Measurements from ENCODE around the gene PHC2.

PHC2 gene

DNA sequence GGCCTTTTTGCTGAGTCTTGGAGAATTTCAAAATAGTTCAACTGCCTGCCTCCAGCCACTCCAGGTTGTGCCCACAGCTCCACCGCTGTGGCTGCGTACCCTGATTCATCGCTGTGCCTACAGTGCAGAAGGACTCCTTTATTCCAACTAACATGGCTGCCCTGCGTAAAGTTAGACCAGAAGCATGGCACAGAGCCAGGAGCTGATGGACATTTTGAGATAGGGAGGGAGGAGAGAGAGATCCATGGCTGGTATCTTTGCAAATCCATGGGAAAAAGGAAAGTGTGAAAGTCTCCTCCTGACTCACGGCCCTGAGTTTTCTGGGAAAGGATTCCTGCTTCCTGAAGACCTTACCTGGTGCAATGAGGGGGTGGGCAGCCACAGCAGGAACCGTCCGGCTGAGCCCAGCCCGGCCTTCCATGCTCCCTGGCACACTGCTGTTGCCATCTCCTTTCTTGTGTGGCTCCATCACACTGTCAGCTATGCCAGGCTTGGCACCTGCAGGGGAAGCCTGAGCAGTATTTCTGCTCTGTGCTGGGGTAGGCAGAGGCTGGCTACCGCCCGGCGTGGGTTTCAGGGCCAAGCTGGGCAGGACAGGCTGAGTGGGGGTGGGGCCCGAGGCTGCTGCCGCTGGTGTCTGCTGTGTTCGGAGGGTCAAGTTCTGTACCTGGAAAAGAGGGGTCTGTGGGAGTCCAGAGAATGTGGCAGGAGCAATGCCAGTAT, 64.0 kb downstream of the PHC2 start:
- no peak for DNase-seq

DNA sequence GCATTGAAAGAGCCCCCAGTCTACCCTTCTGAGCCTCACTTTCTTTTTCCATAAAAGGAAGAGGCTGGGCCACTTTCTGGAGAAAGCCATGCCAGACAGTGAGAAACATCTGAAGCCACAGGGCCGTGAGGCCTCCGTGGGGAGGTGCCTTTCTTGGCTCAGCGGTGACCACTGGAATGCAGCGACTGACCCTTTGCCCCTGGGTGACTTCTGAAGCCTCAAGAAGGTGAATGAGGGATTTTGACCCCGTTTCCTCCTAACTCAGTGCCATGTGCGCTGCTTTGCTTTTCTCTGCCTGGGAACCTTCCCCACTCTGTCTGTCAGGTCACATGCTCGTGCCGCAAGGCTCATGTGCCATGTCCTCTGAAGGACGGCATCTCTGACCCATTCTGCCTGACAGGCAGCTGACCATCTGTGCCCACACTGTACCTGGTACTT, 65.3 kb downstream of the PHC2 start:
- DNase-seq, result no peak

DNA sequence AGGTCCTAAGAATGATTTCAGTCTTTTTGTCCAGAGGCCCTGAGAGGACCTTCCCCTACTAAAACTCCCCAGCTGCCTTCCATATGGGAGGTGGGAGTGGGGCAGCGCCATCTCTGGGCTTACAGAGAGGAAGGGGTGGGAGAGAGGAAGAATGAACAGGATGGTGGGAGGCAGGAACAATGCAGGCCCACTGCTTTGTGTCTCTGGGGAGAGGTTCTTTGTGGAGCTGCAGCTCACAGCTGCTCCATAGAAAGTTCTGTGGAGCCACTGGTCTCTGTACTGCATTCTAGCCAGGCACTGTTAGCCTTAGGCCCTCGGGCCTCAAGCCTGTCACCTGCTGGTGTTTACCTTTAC, 66.4 kb downstream of the PHC2 start:
- DNase-seq, result peak; percentile 75

DNA sequence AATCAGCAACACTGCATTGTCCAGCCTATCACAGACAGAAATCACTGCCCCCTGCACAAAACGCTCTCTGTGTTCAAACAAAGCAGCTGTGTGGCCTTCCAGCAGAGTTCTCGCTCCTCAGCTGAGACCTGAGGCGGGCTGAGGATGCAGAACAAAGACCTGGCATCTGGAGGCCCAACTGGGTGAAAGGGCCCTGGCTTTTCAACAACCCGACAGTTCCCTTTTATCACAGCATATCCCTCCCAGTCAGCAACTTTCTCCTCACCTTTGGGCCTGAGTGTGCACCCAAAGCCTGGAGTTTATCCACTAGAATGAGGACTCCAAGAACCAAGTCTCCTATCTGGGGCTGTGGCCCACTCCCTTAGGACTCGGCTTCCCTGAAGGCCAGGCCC, 67.4 kb downstream of the PHC2 start:
- no peak for DNase-seq

DNA sequence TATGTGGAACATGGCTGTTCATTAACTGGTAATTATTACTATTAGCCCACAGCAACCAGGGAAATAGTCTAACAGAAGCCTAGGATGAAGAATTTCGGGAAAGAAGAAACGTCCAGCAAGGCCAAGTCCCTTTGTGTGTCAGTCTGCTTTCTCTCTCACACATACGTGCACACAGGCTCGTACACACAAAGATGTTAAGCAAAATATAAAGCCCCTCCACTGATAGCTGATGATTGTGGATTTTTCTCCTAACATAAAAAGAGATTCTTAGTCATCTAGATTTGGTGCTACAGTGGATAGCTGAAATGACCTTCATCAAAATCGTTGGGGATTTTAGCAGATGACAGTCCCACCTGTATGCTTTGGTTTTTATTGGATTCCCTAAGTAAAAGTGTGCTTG, 67.9 kb downstream of the PHC2 start:
- no peak for DNase-seq

DNA sequence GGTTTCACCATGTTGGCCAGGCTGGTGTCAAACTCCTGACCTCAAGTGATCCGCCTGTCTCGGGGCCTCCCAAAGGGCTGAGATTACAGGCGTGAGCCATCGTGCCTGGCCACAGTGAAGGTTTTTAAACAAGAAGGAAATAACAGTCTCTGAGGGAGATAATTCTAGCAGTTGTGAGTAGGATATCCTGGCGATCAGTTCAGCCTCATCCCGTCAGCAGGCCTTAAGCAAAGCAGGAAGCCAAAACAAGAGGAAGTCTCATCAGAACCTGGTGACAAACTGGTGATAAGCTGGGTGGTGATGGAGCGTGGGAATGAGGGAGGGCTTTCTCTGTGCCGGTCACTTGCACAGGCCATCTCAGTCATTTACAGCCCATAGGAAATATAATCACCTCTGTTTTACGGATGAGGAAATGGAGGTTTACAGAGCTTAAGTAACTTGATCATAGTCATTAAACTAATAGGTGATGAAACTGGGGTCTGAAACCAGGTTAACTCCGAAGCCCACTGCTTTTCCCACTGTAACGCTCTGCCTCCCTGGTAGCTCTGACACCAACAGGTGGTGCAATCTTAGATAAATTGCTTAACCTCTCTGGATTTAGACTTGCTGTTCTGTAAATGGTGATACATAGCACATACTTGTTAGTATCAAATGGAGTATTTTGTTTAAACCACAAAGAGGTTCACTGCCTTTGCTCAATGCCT, 69.2 kb downstream of the PHC2 start:
- no peak for DNase-seq

DNA sequence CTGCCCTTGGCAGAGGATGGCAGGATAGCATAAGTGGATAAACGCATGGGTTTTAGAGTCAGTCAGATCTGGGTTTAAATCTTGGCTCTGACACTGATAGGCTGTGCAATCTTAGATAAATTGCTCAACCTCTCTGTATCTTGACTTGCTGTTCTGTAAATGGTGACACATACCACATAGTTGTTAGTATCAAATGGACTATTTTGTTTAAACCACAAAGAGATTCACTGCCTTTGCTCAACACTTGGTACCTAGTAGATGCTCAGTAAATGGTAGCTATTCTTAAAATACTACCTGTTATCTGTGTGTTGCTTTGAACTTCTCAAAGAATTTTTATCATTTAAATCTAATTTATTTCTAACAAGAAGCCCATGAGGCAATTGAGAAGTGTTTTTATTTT, 70.5 kb downstream of the PHC2 start:
- DNase-seq, result no peak

DNA sequence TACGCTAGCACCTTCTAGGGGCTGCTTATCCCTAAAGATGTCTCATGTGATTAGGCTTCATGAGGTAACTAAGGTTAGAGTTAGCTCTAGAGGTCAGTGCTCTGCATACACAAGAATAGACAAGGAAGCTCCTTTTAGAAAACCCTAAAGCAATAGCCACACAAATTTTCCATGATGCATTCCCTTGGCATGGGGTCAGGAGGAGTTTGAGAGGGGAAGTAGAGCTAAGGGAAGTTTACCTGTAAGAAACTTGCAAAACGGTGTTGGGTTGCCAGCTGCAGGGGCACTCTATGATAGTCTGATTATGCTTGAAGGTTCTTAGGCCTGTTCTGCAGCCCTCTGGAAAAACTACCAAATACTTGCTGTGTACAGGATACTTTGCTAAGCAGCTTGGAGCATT, 71.0 kb downstream of the PHC2 start:
- no peak for DNase-seq

DNA sequence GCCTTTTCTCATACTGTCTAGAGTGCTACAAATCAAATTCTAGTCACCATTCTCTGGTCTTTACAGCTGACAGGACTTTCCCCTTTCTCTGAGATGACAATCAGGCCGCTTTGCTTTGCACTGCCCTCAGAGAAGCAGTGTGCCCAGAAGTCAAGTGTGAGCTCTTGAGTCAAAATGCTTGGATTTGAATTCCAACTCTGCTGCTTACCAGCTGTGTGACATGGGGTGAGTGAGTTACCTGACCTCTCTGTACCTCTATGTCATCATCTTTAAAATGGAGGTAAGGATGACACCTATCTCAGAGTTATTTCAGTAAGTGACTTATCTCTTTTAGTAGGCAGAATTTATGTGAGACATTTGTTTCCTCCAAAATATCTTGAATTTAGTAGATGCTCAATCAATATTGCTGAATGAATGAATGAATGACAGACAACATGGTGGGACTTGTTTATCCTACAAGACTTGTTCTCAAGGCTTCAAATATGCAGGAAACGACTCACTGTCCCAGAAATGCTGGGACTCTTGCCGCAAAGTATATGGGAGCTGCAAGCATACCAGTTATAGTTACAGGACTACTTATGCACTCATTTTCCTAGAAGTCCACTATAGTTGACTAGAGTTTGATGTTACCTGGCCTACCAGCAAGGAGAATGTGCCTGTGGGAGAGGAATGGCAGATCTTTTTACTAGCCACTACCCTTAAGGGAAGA, 71.9 kb downstream of the PHC2 start:
- no peak for DNase-seq

DNA sequence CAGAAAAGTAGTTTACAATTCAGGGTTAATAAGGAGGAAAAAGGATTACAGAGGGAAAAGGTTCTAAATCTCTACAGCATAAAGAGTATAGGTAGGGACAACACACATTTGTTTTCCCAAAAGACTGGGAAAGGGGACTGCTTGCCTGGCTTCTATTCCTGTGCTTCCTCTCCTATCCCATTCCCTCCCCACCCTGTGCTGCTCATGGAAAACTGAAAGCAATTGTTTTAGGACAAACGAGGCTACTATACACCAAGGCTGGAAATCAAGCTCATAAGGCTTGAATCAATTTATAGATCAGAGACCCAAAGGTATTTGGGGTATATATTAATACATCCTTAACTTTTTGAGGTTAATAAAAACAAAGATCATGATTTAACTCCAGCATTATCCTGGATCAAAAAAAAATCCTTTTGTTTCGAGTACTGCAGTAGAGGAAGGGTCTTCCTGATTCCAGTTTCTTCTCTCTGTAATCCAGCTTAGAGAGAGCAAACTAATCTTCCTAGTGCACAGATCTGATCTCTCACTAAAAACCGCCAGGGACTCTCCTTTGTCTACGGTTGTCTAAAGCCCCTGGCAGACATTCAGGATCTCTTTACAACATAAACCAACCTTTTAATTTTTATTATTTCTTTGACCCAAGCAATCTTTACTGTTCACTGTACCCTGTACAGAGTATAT, 72.6 kb downstream of the PHC2 start:
- no peak for DNase-seq

DNA sequence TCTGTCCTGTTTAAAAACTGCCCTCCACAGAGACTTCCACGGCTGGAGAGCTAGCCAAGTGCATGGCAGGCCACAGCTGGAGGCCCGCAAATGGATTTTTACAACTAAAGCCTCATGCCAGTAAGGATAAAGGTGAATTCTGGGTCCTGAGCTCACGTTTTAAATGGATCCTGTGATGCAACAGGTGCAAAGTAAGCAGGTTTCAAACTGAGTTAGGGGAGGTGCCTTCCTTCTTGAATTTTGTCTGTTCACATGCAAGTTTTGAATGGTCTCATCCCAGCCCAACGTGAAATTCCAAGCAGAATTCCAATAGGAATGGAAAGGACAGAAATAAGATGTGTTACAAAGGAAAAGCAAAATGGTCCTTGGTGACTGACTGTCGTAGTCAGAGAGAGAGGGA, 73.8 kb downstream of the PHC2 start:
- DNase-seq, result no peak

DNA sequence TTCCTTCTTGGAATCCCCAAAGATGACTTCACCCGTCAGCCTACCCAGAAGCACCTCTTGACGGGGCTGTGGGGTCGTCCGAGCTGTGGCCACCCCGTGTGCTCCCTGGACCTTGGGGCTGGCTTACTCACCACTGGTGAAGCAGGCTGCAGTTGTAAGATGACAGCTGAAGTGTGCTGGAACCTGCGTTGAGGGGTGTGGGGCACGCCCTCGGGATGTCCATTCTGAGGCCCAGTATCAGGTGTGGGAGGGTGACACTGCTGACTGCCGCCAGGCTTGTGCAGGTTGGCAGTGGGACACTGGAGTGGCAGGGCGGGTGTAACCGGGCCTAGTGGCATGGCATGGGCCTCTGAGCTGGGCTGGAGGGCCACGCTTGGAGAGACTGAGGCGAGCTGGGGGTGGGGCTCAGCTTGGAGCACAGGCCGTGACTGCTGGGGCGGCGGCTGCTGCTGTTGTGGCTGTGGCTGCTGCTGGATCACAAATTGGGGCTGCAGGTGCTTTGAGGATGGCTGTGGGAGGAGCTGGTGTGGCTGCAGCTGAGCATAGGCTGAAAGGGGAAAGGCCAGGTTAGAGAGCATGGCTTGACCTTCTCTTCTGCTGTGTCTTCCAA, 76.1 kb downstream of the PHC2 start:
- no peak for DNase-seq

DNA sequence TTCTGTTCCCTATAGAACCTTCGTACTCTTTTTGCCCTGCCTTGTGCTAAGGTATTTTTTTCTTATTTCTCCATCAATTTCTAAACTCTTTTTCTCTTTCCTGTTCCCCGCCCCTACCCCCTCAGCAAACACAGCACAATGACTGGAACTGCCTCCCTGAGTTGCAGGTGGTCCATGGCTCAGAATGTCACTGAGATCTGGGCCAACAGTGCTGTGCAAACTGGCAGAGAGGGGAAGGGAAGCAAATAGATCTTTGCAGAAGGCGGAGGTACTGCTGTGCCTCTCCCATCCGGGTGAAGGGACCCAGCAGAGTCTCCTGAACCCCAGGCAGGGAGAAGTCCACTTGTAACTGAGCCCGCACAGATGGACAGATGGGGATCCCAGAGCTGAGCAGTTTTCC, 77.4 kb downstream of the PHC2 start:
- no peak for DNase-seq

DNA sequence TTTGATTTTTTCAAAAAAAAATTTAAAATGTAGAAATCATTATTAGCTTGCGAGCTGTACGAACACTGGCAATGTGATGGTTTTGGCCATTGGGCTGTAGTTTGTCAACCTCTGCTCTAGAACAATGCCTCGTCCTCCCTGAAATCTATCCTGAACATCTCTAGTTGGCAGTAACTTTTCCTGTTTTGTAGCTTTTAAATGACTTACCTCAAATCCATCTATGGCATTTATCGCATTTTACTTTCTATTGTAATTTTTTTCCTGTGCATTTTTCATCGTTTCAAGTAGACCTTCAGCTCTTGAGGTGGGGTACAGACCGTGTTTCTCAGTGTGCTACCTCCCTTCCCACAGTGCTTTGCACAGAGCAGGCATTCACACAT, 79.6 kb downstream of the PHC2 start:
- DNase-seq, result no peak

DNA sequence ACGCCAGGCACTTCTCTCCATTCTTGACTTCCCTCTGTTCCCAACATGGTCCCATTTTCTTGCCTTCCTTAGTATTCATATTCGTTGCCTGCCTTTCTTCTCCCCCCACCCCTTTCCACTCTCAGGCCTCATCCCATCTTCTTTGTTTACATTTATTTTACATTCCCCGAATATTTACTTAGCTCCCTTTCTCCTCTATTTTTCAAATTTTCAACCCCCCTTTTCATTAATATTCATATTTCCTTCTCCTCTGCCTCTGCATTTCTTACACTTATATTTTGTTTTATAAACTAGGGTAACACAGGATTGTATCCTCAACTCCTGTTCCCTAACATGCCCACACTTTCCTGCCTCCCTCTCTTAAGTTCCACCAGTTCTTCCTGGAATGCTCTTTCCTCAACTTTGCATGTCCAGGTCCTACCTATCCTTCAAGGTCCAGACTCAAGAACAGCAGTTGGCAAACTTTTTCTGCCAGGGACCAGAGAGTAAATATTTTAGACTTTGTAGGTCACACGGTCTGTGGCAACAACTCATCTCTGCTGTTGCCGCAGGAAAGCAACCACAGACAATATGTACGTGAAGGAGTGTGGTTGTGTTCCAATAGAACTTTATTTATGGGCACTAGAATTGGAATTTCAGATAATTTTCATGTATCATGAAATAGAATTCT, 80.1 kb downstream of the PHC2 start:
- DNase-seq, result no peak

DNA sequence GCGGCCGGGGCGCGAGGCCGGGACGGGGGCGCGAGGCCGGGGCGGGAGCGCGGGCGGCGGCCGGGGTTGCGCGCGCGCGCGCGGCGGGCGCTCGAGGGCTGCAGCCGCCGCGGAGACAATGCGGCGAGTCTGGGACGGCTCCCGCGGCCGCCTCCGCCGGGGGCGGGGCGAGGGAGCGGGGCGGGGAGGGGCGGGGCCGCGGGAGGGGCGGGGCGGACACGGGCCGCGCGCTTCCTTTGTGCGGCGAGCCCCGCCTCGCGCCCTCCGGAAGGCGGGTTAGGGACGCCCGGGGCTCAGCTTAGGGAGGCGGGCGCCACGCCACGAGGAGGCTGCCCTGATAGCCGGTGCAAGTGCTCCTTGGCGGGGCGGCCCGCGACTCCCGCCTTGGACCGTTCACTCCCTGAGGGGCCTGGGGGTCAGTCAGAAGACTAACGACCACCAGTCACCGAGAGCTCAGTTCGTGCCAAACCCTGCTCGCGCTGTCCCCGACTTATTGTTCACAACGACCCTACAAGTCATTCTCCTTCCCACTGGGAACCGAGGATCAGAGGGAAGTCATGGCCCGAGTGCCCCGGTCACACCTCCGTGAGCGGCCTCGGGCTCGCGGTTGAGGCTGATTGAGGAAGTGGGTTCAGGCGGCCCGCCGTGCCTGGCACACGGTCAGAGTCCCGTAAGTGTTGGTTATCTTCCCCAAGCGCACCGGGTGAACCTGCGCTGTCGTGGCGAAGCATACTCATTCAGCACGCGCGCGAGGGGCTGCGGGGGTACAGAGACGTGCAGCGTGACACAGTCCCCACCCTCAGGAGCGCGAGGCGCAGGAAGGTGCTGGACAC, 80.9 kb downstream of the PHC2 start:
- peak; percentile 85 for DNase-seq

DNA sequence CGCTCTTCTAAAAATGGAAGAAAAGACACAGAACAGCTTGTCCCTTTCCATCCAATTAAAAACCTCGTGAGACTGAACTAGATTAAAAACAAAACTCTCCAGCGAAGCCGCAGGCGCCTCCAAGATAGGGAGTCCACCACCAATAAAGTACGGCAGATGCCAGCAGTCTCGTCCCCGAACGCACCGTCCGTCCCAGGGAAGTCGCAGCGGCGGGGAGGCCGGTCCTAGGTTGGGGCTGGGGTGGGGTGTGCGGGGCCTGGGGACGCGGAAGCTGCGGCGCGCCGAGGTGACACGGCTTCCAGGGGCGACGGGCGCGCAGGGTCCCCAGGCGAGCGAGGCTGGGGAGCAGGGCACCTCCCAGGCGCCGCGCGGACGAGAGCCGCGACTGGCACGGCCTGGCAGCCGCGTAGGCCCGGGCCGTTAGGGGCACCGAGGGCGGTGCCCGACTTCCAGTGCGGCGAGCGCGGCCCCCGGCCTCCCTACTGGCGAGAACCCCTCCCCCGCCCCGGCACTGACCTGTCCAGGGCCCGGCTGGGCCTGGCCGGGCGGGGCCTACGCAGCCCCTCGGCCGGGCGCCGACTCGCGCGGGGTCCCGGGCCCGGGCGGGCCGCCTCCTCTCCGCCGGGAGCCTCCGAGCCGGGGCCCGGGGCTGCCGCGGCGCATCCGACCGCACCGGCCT, 81.7 kb downstream of the PHC2 start:
- DNase-seq, result no peak

DNA sequence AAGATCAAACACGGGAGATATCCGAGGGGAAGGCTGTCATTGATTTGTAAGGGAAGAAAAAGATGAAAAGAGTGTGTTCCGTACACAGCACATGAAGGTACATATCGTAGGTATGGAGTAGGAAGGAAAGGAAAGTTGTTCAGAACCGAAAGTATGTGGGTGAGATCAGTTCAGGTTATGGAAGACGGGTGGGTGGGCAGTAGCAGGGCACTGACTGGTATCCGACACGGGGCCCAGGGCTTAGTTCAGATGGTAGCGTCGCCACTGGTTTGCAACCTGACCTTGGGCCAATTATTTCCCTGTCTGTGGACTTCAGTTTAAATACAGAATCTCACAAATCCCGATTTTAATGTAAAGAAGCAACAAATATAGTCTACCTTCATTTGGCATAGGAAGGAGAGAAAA, 82.2 kb downstream of the PHC2 start:
- no peak for DNase-seq

DNA sequence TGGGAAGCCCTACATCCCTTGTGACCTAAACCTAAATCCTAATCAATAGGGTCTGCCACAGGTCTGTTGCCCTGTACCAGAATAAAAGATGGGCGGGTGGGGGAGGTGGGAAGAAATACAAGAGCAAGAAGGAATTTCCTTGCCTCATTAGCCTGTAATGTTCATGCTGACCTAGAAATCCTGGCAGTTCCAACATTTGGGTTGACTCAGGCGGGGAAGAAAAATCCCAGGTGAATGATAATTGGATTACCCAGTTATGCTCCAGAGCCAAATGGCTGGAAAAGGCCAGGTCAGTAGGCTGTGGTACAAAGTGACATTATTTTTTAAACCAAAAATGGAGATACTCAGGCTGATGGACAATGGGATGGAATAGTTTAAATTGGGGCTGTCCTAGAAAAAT, 82.7 kb downstream of the PHC2 start:
- no peak for DNase-seq

DNA sequence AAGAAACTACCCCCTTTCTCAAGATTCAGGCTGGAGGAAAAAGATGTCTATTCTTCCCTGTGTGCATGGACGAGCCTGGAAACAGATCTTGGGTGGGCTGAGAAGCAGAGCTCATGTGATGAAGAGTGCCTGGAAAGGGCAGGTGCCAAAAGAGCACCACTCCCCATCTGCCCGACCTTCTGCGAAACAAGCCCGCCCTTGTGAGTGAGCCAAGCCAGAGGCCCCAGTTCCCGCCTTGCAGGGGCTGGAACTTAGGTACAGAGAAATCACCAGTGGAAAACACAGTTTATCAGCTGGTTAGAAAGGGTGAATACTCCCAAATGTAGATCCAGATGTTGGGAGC, 83.3 kb downstream of the PHC2 start:
- no peak for DNase-seq

DNA sequence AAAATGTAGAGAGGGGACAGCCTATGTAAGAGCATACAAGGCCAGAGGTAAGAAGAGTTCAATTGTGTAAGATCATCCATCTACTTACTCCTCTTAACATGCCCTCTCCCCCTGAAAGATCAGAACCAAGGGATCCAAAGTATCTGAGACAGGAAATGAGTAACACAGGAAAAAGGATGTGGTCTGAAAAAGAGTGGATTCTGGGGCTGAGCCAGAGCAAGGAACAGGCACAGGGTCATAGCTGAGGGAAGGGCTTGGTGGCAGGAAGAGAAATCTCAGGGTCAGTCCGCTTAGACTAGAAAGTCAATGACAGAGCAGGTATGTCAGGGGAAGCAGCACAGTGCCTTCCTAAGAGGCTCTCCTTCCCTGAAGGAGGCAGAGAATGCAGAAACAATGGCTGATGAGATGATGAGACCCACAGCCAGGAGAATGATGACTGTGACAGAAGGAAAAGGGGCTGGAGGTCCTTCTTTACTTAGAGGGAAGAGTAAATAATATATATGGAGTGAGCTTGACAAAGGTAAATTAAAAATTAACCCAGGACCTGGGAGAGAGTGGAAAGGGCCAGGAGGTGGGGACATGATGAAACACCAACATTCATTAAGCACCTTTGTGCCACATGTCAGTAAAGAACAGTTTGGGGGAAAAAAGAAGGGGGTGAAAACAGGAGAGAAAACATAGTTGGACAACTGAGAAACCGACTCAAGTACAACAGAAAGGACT, 83.8 kb downstream of the PHC2 start:
- no peak for DNase-seq
